GM23338 (cell line): ENCODE data around the gene MS4A12. TPM values are rescaled to one million over a fixed set of nuclear protein-coding genes. Genes with fewer than 3 reads are reported as not detected.

Experiments
- ATAC-seq: fragments of 200-7000 bp; cut with Tn5 transposase; 3 replicates; pipeline ENCODE4 v1.9.1; 2020
- DNase-seq: peaks from one replicate; pipeline ENCODE4 v3.0.0-alpha.2; 2015; ENCODE audit warnings: low spot score
- H2AFZ ChIP-seq: fragments of 200-600 bp; sonication (generic); 2 replicates; pipeline ENCODE4 v1.8.0; 2016; ENCODE audit warnings: antibody characterized with exemption, mild to moderate bottlenecking, moderate library complexity
- H3F3A ChIP-seq: fragments of 200-600 bp; sonication (generic); replicated peaks from 2 replicates; pipeline ENCODE4 v1.8.0; 2017; ENCODE audit warnings: antibody characterized with exemption, mixed run types, low read depth
- H3K27ac ChIP-seq: fragments of 200-600 bp; sonication (generic); 2 replicates; pipeline ENCODE4 v1.6.1; 2016; ENCODE audit warnings: low read depth
- H3K27me3 ChIP-seq: fragments of 200-600 bp; sonication (generic); 2 replicates; pipeline ENCODE4 v1.8.0; 2016; ENCODE audit warnings: mild to moderate bottlenecking, mixed run types, moderate library complexity; ENCODE audit not compliant: insufficient read depth
- H3K36me3 ChIP-seq: fragments of 200-600 bp; sonication (generic); 2 replicates; pipeline ENCODE4 v1.8.0; 2016; ENCODE audit warnings: mild to moderate bottlenecking; ENCODE audit not compliant: insufficient read depth
- H3K4me1 ChIP-seq: fragments of 200-600 bp; sonication (generic); 2 replicates; pipeline ENCODE4 v1.8.0; 2016; ENCODE audit warnings: mild to moderate bottlenecking, moderate library complexity; ENCODE audit not compliant: insufficient read depth
- H3K4me2 ChIP-seq: fragments of 200-600 bp; sonication (generic); 2 replicates; pipeline ENCODE4 v1.7.1; 2017; ENCODE audit warnings: mixed run types
- H3K4me3 ChIP-seq: fragments of 200-600 bp; sonication (generic); 2 replicates; pipeline ENCODE4 v1.6.1; 2016; ENCODE audit warnings: mixed run types
- H3K79me2 ChIP-seq: fragments of 200-600 bp; sonication (generic); replicated peaks from 2 replicates; pipeline ENCODE4 v1.8.0; 2017; ENCODE audit warnings: mild to moderate bottlenecking; ENCODE audit not compliant: insufficient read depth
- H3K9me2 ChIP-seq: fragments of 200-600 bp; sonication (generic); 2 replicates; pipeline ENCODE4 v1.8.0; 2017; ENCODE audit not compliant: insufficient read depth
- H4K20me1 ChIP-seq: fragments of 200-600 bp; sonication (generic); replicated peaks from 2 replicates; pipeline ENCODE4 v1.8.0; 2017; ENCODE audit warnings: mild to moderate bottlenecking; ENCODE audit not compliant: insufficient read depth
- H3K27ac Mint-ChIP-seq: 2 replicates; pipeline ENCODE4 v1.8.0; 2020; ENCODE audit warnings: inconsistent platforms, mild to moderate bottlenecking, moderate library complexity, mixed read lengths
- H3K27me3 Mint-ChIP-seq: 3 replicates; pipeline ENCODE4 v1.8.0; 2022; ENCODE audit warnings: low read depth, mild to moderate bottlenecking, moderate library complexity, mixed read lengths, inconsistent platforms; ENCODE audit not compliant: insufficient read depth, poor library complexity
- H3K36me3 Mint-ChIP-seq: 3 replicates; pipeline ENCODE4 v1.8.0; 2021; ENCODE audit warnings: low read depth, mild to moderate bottlenecking, inconsistent platforms, moderate library complexity, mixed read lengths
- H3K4me1 Mint-ChIP-seq: 3 replicates; pipeline ENCODE4 v1.8.0; 2020; ENCODE audit warnings: mild to moderate bottlenecking, inconsistent platforms, mixed read lengths
- H3K4me3 Mint-ChIP-seq: 3 replicates; pipeline ENCODE4 v1.8.0; 2021; ENCODE audit warnings: moderate library complexity, mild to moderate bottlenecking, inconsistent platforms, mixed read lengths
- H3K9me3 Mint-ChIP-seq: 3 replicates; pipeline ENCODE4 v1.8.0; 2020; ENCODE audit warnings: moderate library complexity, mild to moderate bottlenecking, inconsistent platforms, mixed read lengths
- CREB1 ChIP-seq: fragments of 250-450 bp; sonication (Bioruptor Pico); IDR thresholded peaks from 2 replicates; pipeline ENCODE4 v1.5.0; 2020; ENCODE audit warnings: low read depth, mild to moderate bottlenecking, moderate library complexity
- CTCF ChIP-seq, 2 experiments: fragments of 200-600 bp in 1 of 2; sonication (generic) in 1 of 2; conservative IDR thresholded peaks; 2 replicates each; pipeline versions ENCODE4 v1.5.1 to v1.6.1; 2016 to 2017; ENCODE audit warnings: antibody characterized with exemption in 2 of 2, low read depth in 2 of 2, mild to moderate bottlenecking in 2 of 2, moderate library complexity in 1 of 2
- ETS1 ChIP-seq: IDR thresholded peaks from 2 replicates; pipeline ENCODE4 v1.6.1; 2016; ENCODE audit warnings: antibody characterized with exemption
- EZH2 ChIP-seq: fragments of 200-600 bp; sonication (generic); IDR thresholded peaks from one replicate; pipeline ENCODE4 v1.8.0; 2017; ENCODE audit warnings: antibody characterized with exemption, mild to moderate bottlenecking, low read depth; ENCODE audit not compliant: unreplicated experiment
- EZH2phosphoT487 ChIP-seq: fragments of 200-600 bp; sonication (generic); IDR thresholded peaks from one replicate; pipeline ENCODE4 v1.8.1; 2018; ENCODE audit warnings: antibody characterized with exemption; ENCODE audit not compliant: unreplicated experiment
- NANOG ChIP-seq: IDR thresholded peaks from 2 replicates; pipeline ENCODE4 v1.6.1; 2016; ENCODE audit warnings: antibody characterized with exemption, borderline replicate concordance
- POLR2AphosphoS5 ChIP-seq: IDR thresholded peaks from 2 replicates; pipeline ENCODE4 v1.6.1; 2016; ENCODE audit warnings: antibody characterized with exemption, low read depth
- REST ChIP-seq: IDR thresholded peaks from one replicate; pipeline ENCODE4 v1.6.1; 2018; ENCODE audit warnings: antibody characterized with exemption; ENCODE audit not compliant: unreplicated experiment
- ZNF331 ChIP-seq: fragments of 250-450 bp; sonication (Bioruptor Pico); IDR thresholded peaks from 2 replicates; pipeline ENCODE4 v1.5.0; 2020; ENCODE audit warnings: low read depth, mild to moderate bottlenecking, moderate library complexity
- long read RNA-seq: library from polyadenylated mRNA; unstranded; transcript quantifications from one replicate; pipeline ENCODE4 v2.0.0, GENCODE V29; 2020; ENCODE audit not compliant: unreplicated experiment
- polyA plus RNA-seq: library from polyadenylated mRNA; unstranded; fragments of >200 nt; fragmentation: Nextera tagmentation; extraction: Ambion mirVana; gene quantifications from 2 replicates; pipeline ENCODE4 v1.2.1, GENCODE V29; 2016
- total RNA-seq: library from RNA; depleted of rRNA; stranded (reverse); fragments of >200 nt; shearing (Covaris generic); gene quantifications from 2 replicates; pipeline ENCODE4 v1.2.3, GENCODE V29; 2014; rRNA removed

The MS4A12 gene
- total RNA-seq: 0.21 TPM in 1 of 2 replicates, not detected in the other
- 0.30 and 0.34 TPM in 2 replicates for polyA plus RNA-seq
- long read RNA-seq: 0 reads

GRCh38 chr11:60492488-60493009 is at the start of gene MS4A12:
TSS of gene MS4A12 (plus strand) at chr11:60492778. CDS start at chr11:60497319, 4,541 bp downstream.
- no peaks in the 10 kb centered on the region for H3K27me3 ChIP-seq
- no peaks in the 10 kb centered on the region for H3K4me1 ChIP-seq
- no peaks in the 10 kb centered on the region for H4K20me1 ChIP-seq
- TF ChIP-seq EZH2 (no peak), ETS1 (no peak), ZNF331 (CRISPR knock-in tag) (no peak), CTCF (conservative IDR thresholded peaks at IDR 0.05; ENCODE audit: low read depth in 2 of 2) (no peak), REST (no peak), NANOG (no peak), EZH2phosphoT487 (no peak)
- H3K9me3 Mint-ChIP-seq: peaks cover 13% of the 10 kb centered on the region
- H3K27ac Mint-ChIP-seq: no peak within 1 kb of the TSS
- DNase-seq (no peak), ATAC-seq (no peak)
- H3K4me2 ChIP-seq: no peak within 1 kb of the TSS
- peaks cover 5% of the 10 kb centered on the region; the same call in 2 of the 3 replicates for H3K4me1 Mint-ChIP-seq
- H3K79me2 ChIP-seq: no peaks in the 10 kb centered on the region
- no peaks in the 10 kb centered on the region for H3K36me3 ChIP-seq
- no peak within 1 kb of the TSS for H3K4me3 Mint-ChIP-seq
- no peak within 1 kb of the TSS for H3K4me3 ChIP-seq
- no peak within 1 kb of the TSS for H2AFZ ChIP-seq
- H3F3A ChIP-seq: no peaks in the 10 kb centered on the region
- H3K36me3 Mint-ChIP-seq: peaks cover 4% of the 10 kb centered on the region; the same call in 1 of the 3 replicates
- H3K9me2 ChIP-seq: 0 out of 2 replicates have a peak, but pooled peaks cover 13% of the 10 kb centered on the region
- H3K27ac ChIP-seq: no peak within 1 kb of the TSS
- H3K27me3 Mint-ChIP-seq: no peaks in the 10 kb centered on the region

- TF ChIP-seq POLR2AphosphoS5 (no peak), CTCF (conservative IDR thresholded peaks at IDR 0.05; ENCODE audit: low read depth in 2 of 2) (no peak), CREB1 (no peak), EZH2phosphoT487 (no peak), ETS1 (no peak), ZNF331 (CRISPR knock-in tag) (no peak)
- H3K27ac Mint-ChIP-seq: no peak overlapping the region
- H3K9me3 Mint-ChIP-seq: peaks cover 19% of the 10 kb centered on the region
- H3K4me1 ChIP-seq: no peaks in the 10 kb centered on the region
- H3K36me3 ChIP-seq: no peaks in the 10 kb centered on the region
- H3K4me3 ChIP-seq: no peak overlapping the region
- no peaks in the 10 kb centered on the region for H3F3A ChIP-seq
- no peak overlapping the region for H3K27ac ChIP-seq
- peaks cover 5% of the 10 kb centered on the region; the same call in 1 of the 2 replicates for H3K9me2 ChIP-seq
- DNase-seq (no peak), ATAC-seq (no peak)
- H3K36me3 Mint-ChIP-seq: peaks cover 7% of the 10 kb centered on the region; the same call in 2 of the 3 replicates
- no peaks in the 10 kb centered on the region for H4K20me1 ChIP-seq
- no peak overlapping the region for H2AFZ ChIP-seq
- no peaks in the 10 kb centered on the region for H3K27me3 Mint-ChIP-seq
- H3K4me1 Mint-ChIP-seq: no peaks in the 10 kb centered on the region
- no peak overlapping the region for H3K4me3 Mint-ChIP-seq
- H3K27me3 ChIP-seq: no peaks in the 10 kb centered on the region
- no peak overlapping the region for H3K4me2 ChIP-seq
- no peaks in the 10 kb centered on the region for H3K79me2 ChIP-seq
Observed at GRCh38 chr11:60447070-60447469, 45.5 kb upstream of the MS4A12 start.
